CD4-positive, alpha-beta T cell (primary cell): ENCODE measurements around the gene SMIM44. TPM values are rescaled to one million over a fixed set of nuclear protein-coding genes. Genes with fewer than 3 reads are reported as not detected.

Experiments
- ATAC-seq: fragments of 200-7000 bp; cut with Tn5 transposase; one replicate; pipeline ENCODE4 v1.10.0; 2022; ENCODE audit warnings: mild to moderate bottlenecking; ENCODE audit not compliant: poor library complexity
- CTCF ChIA-PET: fragments of 350-600 bp; sonication (Branson Sonifier 250); formaldehyde crosslinking; loops from one replicate; lab custom pipeline; 2021; ENCODE audit warnings: antibody characterized with exemption, inconsistent platforms; lab: Charles Lee
- POLR2A ChIA-PET: fragments of 350-600 bp; sonication (Branson Sonifier 250); formaldehyde crosslinking; loops from one replicate; lab custom pipeline; 2021; ENCODE audit warnings: antibody characterized with exemption, inconsistent platforms; lab: Charles Lee
- DNase-seq, 14 experiments: peaks; one replicate each; pipeline ENCODE4 v3.0.0-alpha.2; 2013 to 2020; ENCODE audit warnings: mixed read lengths in 2 of 14
- H3K27ac ChIP-seq, 2 donors: one replicate each; pipeline versions ENCODE4 v1.5.1 to v1.7.0; 2013; ENCODE audit warnings: low read length in 2 of 2, low read depth in 1 of 2, mild to moderate bottlenecking in 1 of 2
- H3K27me3 ChIP-seq, 2 experiments: 1 replicate in 1 of 2; 2 replicates in 1 of 2; pipeline versions ENCODE4 v1.6.1 to v1.7.0; 2013; ENCODE audit warnings: low read length in 2 of 2, control low read depth in 1 of 2, mild to moderate bottlenecking in 1 of 2, moderate library complexity in 1 of 2; ENCODE audit not compliant: insufficient read depth in 2 of 2, control insufficient read depth in 1 of 2
- H3K36me3 ChIP-seq: one replicate; pipeline ENCODE4 v1.6.1; 2013; ENCODE audit warnings: low read length, control low read depth; ENCODE audit not compliant: insufficient read depth
- H3K4me1 ChIP-seq: one replicate; pipeline ENCODE4 v1.6.1; 2013; ENCODE audit warnings: low read length, control low read depth; ENCODE audit not compliant: insufficient read depth
- H3K4me3 ChIP-seq: one replicate; pipeline ENCODE4 v1.5.1; 2013; ENCODE audit warnings: mild to moderate bottlenecking, low read length, moderate library complexity
- H3K9me3 ChIP-seq, 2 experiments: 1 replicate in 1 of 2; 2 replicates in 1 of 2; pipeline versions ENCODE4 v1.6.1 to v1.7.0; 2013; ENCODE audit warnings: low read length in 2 of 2, mild to moderate bottlenecking in 2 of 2, control low read depth in 1 of 2, moderate library complexity in 1 of 2; ENCODE audit not compliant: control insufficient read depth in 1 of 2, insufficient read depth in 1 of 2
- H3K27ac Mint-ChIP-seq: one replicate; pipeline ENCODE4 v1.8.0; 2020; ENCODE audit warnings: mixed read lengths
- H3K27me3 Mint-ChIP-seq: one replicate; pipeline ENCODE4 v1.8.0; 2021; ENCODE audit warnings: mixed read lengths
- H3K36me3 Mint-ChIP-seq: one replicate; pipeline ENCODE4 v1.8.0; 2021; ENCODE audit warnings: low read depth, mixed read lengths
- H3K4me1 Mint-ChIP-seq: one replicate; pipeline ENCODE4 v1.8.0; 2021; ENCODE audit warnings: low read depth, mixed read lengths
- H3K4me3 Mint-ChIP-seq: one replicate; pipeline ENCODE4 v1.8.0; 2020; ENCODE audit warnings: mild to moderate bottlenecking, mixed read lengths
- H3K9me3 Mint-ChIP-seq: one replicate; pipeline ENCODE4 v1.8.0; 2020; ENCODE audit warnings: mixed read lengths
- CTCF ChIP-seq: fragments of 200-600 bp; IDR thresholded peaks from one replicate; pipeline ENCODE4 v1.8.0; 2022; ENCODE audit warnings: antibody characterized with exemption, mild to moderate bottlenecking
- intact Hi-C, 2 experiments: fragments of 100-400 bp; cut with DNase I in 1 of 2; cut with micrococcal nuclease in 1 of 2; formaldehyde crosslinking; loops; one replicate each; pipeline versions ENCODE4 v1.15.1 to v1.9.0; 2023 to 2025; cut with DNase I, micrococcal nuclease
- total RNA-seq, 174 experiments: library from RNA in 2 of 174; stranded (reverse) in 2 of 174; gene quantifications; one replicate each; pipeline ENCODE4 v1.2.3 and lab custom pipeline; 2021 to 2026

Gene SMIM44
- total RNA-seq, 2 experiments from 2014 or later: not detected

- no peak for TF ChIP-seq CTCF
- Histone ChIP-seq H3K27ac (peak overlapping the region in 1 of 2 donors; percentile 50), H3K27me3 (no peaks in the 10 kb centered on the region), H3K36me3 (peaks cover 34% of the 10 kb centered on the region), H3K9me3 (no peaks in the 10 kb centered on the region), H3K4me3 (peak overlapping the region; percentile 91), H3K4me1 (peaks cover 53% of the 10 kb centered on the region)
- Mint-ChIP-seq H3K27ac (peak overlapping the region; percentile 95), H3K9me3 (no peaks in the 10 kb centered on the region), H3K36me3 (peaks cover 35% of the 10 kb centered on the region), H3K4me1 (peaks cover 44% of the 10 kb centered on the region), H3K27me3 (no peaks in the 10 kb centered on the region), H3K4me3 (peak overlapping the region; percentile 92)
- ATAC-seq (no peak), DNase-seq (peak in 8 of 14 experiments; percentile 12 to 74 (median 30))
- CTCF ChIA-PET: interaction anchor here (1.0 kb wide), 1 partner anchor 38 kb away, joined by 3 read pairs; no protein-coding TSS in a partner anchor
- POLR2A ChIA-PET: interaction anchor here (1.0 kb wide), 1 partner anchor 9 kb away, joined by 3 read pairs; no protein-coding TSS in a partner anchor
- intact Hi-C loops: loop anchor here (1.0 to 10.0 kb wide), 7 partner anchors 41 to 452 kb away; partner anchors contain the start of genes CACTIN (in 1 of the 2), HMG20B (in 1 of the 2), MFSD12 (in 1 of the 2) and TLE5 (in 1 of the 2)
These were observed 23.4 kb upstream of the SMIM44 start for GRCh38 chr19:3506384-3507340.

- Histone ChIP-seq H3K4me1 (peaks cover 53% of the 10 kb centered on the region), H3K27me3 (no peaks in the 10 kb centered on the region), H3K36me3 (peaks cover 26% of the 10 kb centered on the region), H3K27ac (peak within 1 kb of the TSS; percentile 85 to 96), H3K9me3 (no peaks in the 10 kb centered on the region), H3K4me3 (peak within 1 kb of the TSS; percentile 91)
- POLR2A ChIA-PET: interaction anchor here (0.7 to 1.0 kb wide), 2 partner anchors 10 to 11 kb away, joined by 3 read pairs; no protein-coding TSS in a partner anchor
- no peak for TF ChIP-seq CTCF
- H3K4me3 Mint-ChIP-seq: peak within 1 kb of the TSS; percentile 95
- peaks cover 35% of the 10 kb centered on the region for H3K36me3 Mint-ChIP-seq
- DNase-seq: peak; percentile 98 to 100 (median 100)
- intact Hi-C loops: loop anchor here (1.0 to 10.0 kb wide), 7 partner anchors 42 to 451 kb away; partner anchors contain the start of genes CACTIN (in 1 of the 2), HMG20B (in 1 of the 2), MFSD12 (in 1 of the 2) and TLE5 (in 1 of the 2)
- H3K27me3 Mint-ChIP-seq: no peaks in the 10 kb centered on the region
- peak; percentile 85 for ATAC-seq
- no peaks in the 10 kb centered on the region for H3K9me3 Mint-ChIP-seq
- CTCF ChIA-PET: interaction anchor here (0.7 kb wide), 1 partner anchor 194 kb away, joined by 3 read pairs; the partner anchor contains the start of gene PIP5K1C
- peaks cover 48% of the 10 kb centered on the region for H3K4me1 Mint-ChIP-seq
- H3K27ac Mint-ChIP-seq: peak within 1 kb of the TSS; percentile 95
These were observed 22.6 kb upstream of the SMIM44 start, which contains the start of gene FZR1 for GRCh38 chr19:3505598-3506383. FZR1 (plus strand) TSS chr19:3506311; CDS start chr19:3522990, 16,679 bp downstream.
